GM21576 (cell line): ENCODE measurements around the gene PCYT1A.
A peak's percentile ranks its signal among the peaks of the same experiment; 100 is the strongest.
"Not testable (repeated sequence)": the region's sequence is repeated elsewhere in the genome, so short reads cannot be mapped to it uniquely, and the experiment has no call there.

Source experiments
- ATAC-seq: cut with Tn5 transposase; IDR thresholded peaks from one replicate; pipeline ENCODE4 v1.9.1; 2021; ENCODE audit warnings: mild to moderate bottlenecking, moderate library complexity; ENCODE audit not compliant: unreplicated experiment

PCYT1A gene

GRCh38 chr3:196194542-196194915, 93.0 kb downstream of the PCYT1A start:
- no peak for ATAC-seq

- no peak for ATAC-seq
Measured at GRCh38 chr3:196193736-196194541, 93.6 kb downstream of the PCYT1A start.

- no peak for ATAC-seq
Measured at GRCh38 chr3:196193133-196193735, 94.3 kb downstream of the PCYT1A start.

GRCh38 chr3:196192524-196193051, 94.9 kb downstream of the PCYT1A start:
- peak; percentile 16 for ATAC-seq

GRCh38 chr3:196192036-196192523, 95.4 kb downstream of the PCYT1A start:
- peak; percentile 29 for ATAC-seq

GRCh38 chr3:196189566-196190347, 97.8 kb downstream of the PCYT1A start:
- no peak for ATAC-seq

GRCh38 chr3:196186651-196187573, 100.6 kb downstream of the PCYT1A start:
- peak; percentile 44 for ATAC-seq

- ATAC-seq: no peak
Measured at GRCh38 chr3:196184881-196185280, 102.6 kb downstream of the PCYT1A start.

GRCh38 chr3:196184169-196184432, 103.4 kb downstream of the PCYT1A start:
- ATAC-seq: not testable (repeated sequence)

GRCh38 chr3:196181127-196181546, 106.4 kb downstream of the PCYT1A start:
- no peak for ATAC-seq

- no peak for ATAC-seq
Measured at GRCh38 chr3:196180346-196180745, 107.2 kb downstream of the PCYT1A start.
